GM12878 (cell line): ENCODE measurements around the gene EXPH5. TPM values are rescaled to one million over a fixed set of nuclear protein-coding genes. Genes with fewer than 3 reads are reported as not detected.
A peak's percentile ranks its signal among the peaks of the same experiment; 100 is the strongest.

Experiments used
- CBX5 ChIP-seq: sonication (generic); IDR thresholded peaks from 2 replicates; pipeline ENCODE4 v1.6.1; 2016; ENCODE audit warnings: low read depth, moderate library complexity, mild to moderate bottlenecking, inconsistent platforms
- CREB1 ChIP-seq: IDR thresholded peaks from 2 replicates; pipeline ENCODE4 v1.6.1; 2012; ENCODE audit warnings: low read depth, mild to moderate bottlenecking, inconsistent platforms
- EGR1 ChIP-seq, 2 experiments: IDR thresholded peaks; 1 replicate in 1 of 2; 2 replicates in 1 of 2; pipeline ENCODE4 v1.6.1; 2011 to 2012; ENCODE audit warnings: low read depth in 2 of 2, low read length in 2 of 2, borderline replicate concordance in 1 of 2, mild to moderate bottlenecking in 1 of 2, moderate library complexity in 1 of 2
- ELK1 ChIP-seq: IDR thresholded peaks from 2 replicates; pipeline ENCODE4 v1.6.1; 2012; ENCODE audit warnings: low read depth, low read length, improper control_type of control experiment
- ESRRA ChIP-seq: IDR thresholded peaks from 2 replicates; pipeline ENCODE4 v1.6.1; 2012; ENCODE audit warnings: mild to moderate bottlenecking, low read length, improper control_type of control experiment
- MXI1 ChIP-seq: fragments of 150-350 bp; IDR thresholded peaks from 2 replicates; pipeline ENCODE4 v1.6.1; 2011; ENCODE audit warnings: low read depth, mild to moderate bottlenecking, inconsistent platforms, low read length, improper control_type of control experiment
- NFYB ChIP-seq: IDR thresholded peaks from 2 replicates; pipeline ENCODE4 v1.6.1; 2011; ENCODE audit warnings: low read depth, mild to moderate bottlenecking, low read length, improper control_type of control experiment, moderate library complexity; ENCODE audit not compliant: insufficient read depth
- PAX8 ChIP-seq: fragments of 450-650 bp; IDR thresholded peaks from 2 replicates; pipeline ENCODE4 v1.6.1; 2017; ENCODE audit warnings: mild to moderate bottlenecking, moderate library complexity
- POLR2AphosphoS5 ChIP-seq: IDR thresholded peaks from 2 replicates; pipeline ENCODE4 v1.6.1; 2011; ENCODE audit warnings: mild to moderate bottlenecking, low read length, inconsistent platforms
- SREBF1 ChIP-seq: IDR thresholded peaks from 2 replicates; pipeline ENCODE4 v1.6.1; 2012; ENCODE audit warnings: mild to moderate bottlenecking, low read length
- ZBED1 ChIP-seq: IDR thresholded peaks from 2 replicates; pipeline ENCODE4 v1.6.1; 2016; ENCODE audit warnings: borderline replicate concordance
- polyA plus RNA-seq, 11 experiments: library from polyadenylated mRNA; depleted of rRNA in 4 of 11; unstranded in 6 of 11; stranded (reverse) in 5 of 11; fragments of >200 nt; fragmentation: Nextera tagmentation in 4 of 11; fragmentation: Illumina TruSeq in 1 of 11; extraction: Ambion mirVana in 4 of 11; extraction: Trizol in 1 of 11; gene quantifications; 1 replicate in 1 of 11; 2 replicates in 10 of 11; pipeline versions ENCODE4 v1.2.1 to v1.2.3, GENCODE V29; 2011 to 2016; ENCODE audit warnings: inconsistent platforms in 2 of 11, missing spikeins in 2 of 11, low read depth in 1 of 11
- total RNA-seq, 4 experiments: library from RNA; depleted of rRNA in 3 of 4; stranded (reverse); fragments of >200 nt in 3 of 4; fragmentation: Illumina TruSeq in 1 of 4; extraction: Trizol in 1 of 4; gene quantifications; 2 replicates each; pipeline versions ENCODE4 v1.2.1 to v1.2.3, GENCODE V29; 2013 to 2021
- TF ChIP-seq, protein P1 (sequence below): fragments of 450-650 bp; IDR thresholded peaks from 2 replicates; pipeline ENCODE4 v1.6.1; 2017; ENCODE audit warnings: mild to moderate bottlenecking, low read depth, inconsistent platforms; ENCODE audit not compliant: poor library complexity, severe bottlenecking
- TF ChIP-seq, protein P2 (sequence below): IDR thresholded peaks from 2 replicates; pipeline ENCODE4 v1.6.1; 2012; ENCODE audit warnings: low read depth, low read length, improper control_type of control experiment
- TF ChIP-seq, protein P3 (sequence below): fragments of 450-650 bp; IDR thresholded peaks from 2 replicates; pipeline ENCODE4 v1.6.1; 2016; ENCODE audit warnings: mild to moderate bottlenecking, moderate library complexity, borderline replicate concordance
- TF ChIP-seq, protein P4 (sequence below): fragments of 450-650 bp; formaldehyde crosslinking; IDR thresholded peaks from 2 replicates; pipeline ENCODE4 v1.5.0; 2022; ENCODE audit warnings: mild to moderate bottlenecking, missing genetic modification characterization
- TF ChIP-seq, protein P5 (sequence below): IDR thresholded peaks from 2 replicates; pipeline ENCODE4 v1.6.1; 2012; ENCODE audit warnings: low read length, inconsistent platforms

EXPH5 gene
- total and polyA plus RNA-seq, 10 of the 15 experiments (the other 5 are each of a cell fraction or from before 2014, with no cell fraction given), result 0.69 to 11.1 (median 4.3) TPM

DNA sequence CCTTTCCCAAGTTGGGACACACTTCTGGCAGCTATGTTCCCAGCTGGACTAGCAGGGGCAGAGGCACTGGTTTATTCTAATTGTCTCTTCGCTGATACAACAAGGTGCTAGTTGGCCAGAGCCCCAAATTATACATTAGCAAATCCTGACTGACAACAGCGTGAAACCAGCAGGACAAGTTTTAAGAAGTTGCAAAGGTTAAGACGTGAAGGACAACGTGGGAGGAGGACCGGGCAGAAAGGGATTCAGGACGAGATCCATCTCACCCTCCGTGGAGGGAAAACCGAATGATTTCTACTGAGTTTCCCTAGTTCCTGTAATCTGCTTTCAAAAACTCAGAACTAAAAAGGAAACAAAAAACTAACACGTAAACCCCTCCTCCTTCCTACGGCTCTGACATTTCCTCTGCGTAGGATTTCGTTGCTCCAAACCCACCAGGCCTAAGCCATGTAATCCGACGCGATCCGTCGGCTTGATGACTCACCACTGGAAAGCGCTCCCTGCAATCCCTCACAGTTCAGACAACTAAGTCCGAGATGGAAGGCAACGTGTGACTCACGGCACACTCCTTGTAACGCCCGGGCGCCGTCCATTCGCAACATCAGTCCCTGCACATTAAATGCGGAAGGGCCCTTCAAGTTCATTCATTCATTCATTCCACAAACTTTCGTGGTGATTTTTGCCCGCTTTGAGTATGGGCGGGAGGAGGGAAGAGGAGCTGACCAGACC lies 96.1 kb downstream of the EXPH5 start (continued):
- TF ChIP-seq, protein P1, sequence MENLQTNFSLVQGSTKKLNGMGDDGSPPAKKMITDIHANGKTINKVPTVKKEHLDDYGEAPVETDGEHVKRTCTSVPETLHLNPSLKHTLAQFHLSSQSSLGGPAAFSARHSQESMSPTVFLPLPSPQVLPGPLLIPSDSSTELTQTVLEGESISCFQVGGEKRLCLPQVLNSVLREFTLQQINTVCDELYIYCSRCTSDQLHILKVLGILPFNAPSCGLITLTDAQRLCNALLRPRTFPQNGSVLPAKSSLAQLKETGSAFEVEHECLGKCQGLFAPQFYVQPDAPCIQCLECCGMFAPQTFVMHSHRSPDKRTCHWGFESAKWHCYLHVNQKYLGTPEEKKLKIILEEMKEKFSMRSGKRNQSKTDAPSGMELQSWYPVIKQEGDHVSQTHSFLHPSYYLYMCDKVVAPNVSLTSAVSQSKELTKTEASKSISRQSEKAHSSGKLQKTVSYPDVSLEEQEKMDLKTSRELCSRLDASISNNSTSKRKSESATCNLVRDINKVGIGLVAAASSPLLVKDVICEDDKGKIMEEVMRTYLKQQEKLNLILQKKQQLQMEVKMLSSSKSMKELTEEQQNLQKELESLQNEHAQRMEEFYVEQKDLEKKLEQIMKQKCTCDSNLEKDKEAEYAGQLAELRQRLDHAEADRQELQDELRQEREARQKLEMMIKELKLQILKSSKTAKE, result no peak
- TF ChIP-seq, protein P2, sequence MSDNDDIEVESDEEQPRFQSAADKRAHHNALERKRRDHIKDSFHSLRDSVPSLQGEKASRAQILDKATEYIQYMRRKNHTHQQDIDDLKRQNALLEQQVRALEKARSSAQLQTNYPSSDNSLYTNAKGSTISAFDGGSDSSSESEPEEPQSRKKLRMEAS, result peak; percentile 53; the same call in 1 of the 2 replicates
- TF ChIP-seq POLR2AphosphoS5 (peak; percentile 96), ESRRA (no peak), ZBED1 (peak; percentile 51; the same call in 1 of the 2 replicates), SREBF1 (no peak), CBX5 (no peak), MXI1 (peak; percentile 41; the same call in 1 of the 2 replicates), ELK1 (no peak), NFYB (no peak), EGR1 (IDR thresholded peaks at IDR 0.05; ENCODE audit: borderline replicate concordance in 1 of 2, low read depth in 2 of 2, low read length in 2 of 2) (no peak), PAX8 (no peak), CREB1 (peak; percentile 89)
- TF ChIP-seq, protein P3, sequence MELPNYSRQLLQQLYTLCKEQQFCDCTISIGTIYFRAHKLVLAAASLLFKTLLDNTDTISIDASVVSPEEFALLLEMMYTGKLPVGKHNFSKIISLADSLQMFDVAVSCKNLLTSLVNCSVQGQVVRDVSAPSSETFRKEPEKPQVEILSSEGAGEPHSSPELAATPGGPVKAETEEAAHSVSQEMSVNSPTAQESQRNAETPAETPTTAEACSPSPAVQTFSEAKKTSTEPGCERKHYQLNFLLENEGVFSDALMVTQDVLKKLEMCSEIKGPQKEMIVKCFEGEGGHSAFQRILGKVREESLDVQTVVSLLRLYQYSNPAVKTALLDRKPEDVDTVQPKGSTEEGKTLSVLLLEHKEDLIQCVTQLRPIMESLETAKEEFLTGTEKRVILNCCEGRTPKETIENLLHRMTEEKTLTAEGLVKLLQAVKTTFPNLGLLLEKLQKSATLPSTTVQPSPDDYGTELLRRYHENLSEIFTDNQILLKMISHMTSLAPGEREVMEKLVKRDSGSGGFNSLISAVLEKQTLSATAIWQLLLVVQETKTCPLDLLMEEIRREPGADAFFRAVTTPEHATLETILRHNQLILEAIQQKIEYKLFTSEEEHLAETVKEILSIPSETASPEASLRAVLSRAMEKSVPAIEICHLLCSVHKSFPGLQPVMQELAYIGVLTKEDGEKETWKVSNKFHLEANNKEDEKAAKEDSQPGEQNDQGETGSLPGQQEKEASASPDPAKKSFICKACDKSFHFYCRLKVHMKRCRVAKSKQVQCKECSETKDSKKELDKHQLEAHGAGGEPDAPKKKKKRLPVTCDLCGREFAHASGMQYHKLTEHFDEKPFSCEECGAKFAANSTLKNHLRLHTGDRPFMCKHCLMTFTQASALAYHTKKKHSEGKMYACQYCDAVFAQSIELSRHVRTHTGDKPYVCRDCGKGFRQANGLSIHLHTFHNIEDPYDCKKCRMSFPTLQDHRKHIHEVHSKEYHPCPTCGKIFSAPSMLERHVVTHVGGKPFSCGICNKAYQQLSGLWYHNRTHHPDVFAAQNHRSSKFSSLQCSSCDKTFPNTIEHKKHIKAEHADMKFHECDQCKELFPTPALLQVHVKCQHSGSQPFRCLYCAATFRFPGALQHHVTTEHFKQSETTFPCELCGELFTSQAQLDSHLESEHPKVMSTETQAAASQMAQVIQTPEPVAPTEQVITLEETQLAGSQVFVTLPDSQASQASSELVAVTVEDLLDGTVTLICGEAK, result no peak; the same call in 1 of the 2 replicates
- TF ChIP-seq, protein P4, sequence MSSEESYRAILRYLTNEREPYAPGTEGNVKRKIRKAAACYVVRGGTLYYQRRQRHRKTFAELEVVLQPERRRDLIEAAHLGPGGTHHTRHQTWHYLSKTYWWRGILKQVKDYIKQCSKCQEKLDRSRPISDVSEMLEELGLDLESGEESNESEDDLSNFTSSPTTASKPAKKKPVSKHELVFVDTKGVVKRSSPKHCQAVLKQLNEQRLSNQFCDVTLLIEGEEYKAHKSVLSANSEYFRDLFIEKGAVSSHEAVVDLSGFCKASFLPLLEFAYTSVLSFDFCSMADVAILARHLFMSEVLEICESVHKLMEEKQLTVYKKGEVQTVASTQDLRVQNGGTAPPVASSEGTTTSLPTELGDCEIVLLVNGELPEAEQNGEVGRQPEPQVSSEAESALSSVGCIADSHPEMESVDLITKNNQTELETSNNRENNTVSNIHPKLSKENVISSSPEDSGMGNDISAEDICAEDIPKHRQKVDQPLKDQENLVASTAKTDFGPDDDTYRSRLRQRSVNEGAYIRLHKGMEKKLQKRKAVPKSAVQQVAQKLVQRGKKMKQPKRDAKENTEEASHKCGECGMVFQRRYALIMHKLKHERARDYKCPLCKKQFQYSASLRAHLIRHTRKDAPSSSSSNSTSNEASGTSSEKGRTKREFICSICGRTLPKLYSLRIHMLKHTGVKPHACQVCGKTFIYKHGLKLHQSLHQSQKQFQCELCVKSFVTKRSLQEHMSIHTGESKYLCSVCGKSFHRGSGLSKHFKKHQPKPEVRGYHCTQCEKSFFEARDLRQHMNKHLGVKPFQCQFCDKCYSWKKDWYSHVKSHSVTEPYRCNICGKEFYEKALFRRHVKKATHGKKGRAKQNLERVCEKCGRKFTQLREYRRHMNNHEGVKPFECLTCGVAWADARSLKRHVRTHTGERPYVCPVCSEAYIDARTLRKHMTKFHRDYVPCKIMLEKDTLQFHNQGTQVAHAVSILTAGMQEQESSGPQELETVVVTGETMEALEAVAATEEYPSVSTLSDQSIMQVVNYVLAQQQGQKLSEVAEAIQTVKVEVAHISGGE, result no peak
- TF ChIP-seq, protein P5, sequence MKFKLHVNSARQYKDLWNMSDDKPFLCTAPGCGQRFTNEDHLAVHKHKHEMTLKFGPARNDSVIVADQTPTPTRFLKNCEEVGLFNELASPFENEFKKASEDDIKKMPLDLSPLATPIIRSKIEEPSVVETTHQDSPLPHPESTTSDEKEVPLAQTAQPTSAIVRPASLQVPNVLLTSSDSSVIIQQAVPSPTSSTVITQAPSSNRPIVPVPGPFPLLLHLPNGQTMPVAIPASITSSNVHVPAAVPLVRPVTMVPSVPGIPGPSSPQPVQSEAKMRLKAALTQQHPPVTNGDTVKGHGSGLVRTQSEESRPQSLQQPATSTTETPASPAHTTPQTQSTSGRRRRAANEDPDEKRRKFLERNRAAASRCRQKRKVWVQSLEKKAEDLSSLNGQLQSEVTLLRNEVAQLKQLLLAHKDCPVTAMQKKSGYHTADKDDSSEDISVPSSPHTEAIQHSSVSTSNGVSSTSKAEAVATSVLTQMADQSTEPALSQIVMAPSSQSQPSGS, result no peak
